DND-41 (cell line): ENCODE measurements around the gene AUTS2.

Experiments used
- ATAC-seq: fragments of 200-7000 bp; cut with Tn5 transposase; 3 replicates; pipeline ENCODE4 v1.9.1; 2021; ENCODE audit warnings: low read depth; ENCODE audit not compliant: insufficient read depth
- DNase-seq: peaks from one replicate; pipeline ENCODE4 v3.0.0-alpha.2; 2020
- H2AFZ ChIP-seq: 2 replicates; pipeline ENCODE4 v1.6.0; 2012; ENCODE audit warnings: low read depth, low read length
- H3K27ac ChIP-seq: 2 replicates; pipeline ENCODE4 v1.5.1; 2012; ENCODE audit warnings: low read length, inconsistent platforms
- H3K27me3 ChIP-seq: fragments of 200-600 bp; sonication (generic); 2 replicates; pipeline ENCODE4 v1.6.0; 2012; ENCODE audit warnings: low read length, mild to moderate bottlenecking, inconsistent platforms; ENCODE audit not compliant: insufficient read depth, poor library complexity
- H3K36me3 ChIP-seq: 2 replicates; pipeline ENCODE4 v1.5.1; 2012; ENCODE audit warnings: low read length, inconsistent platforms; ENCODE audit not compliant: insufficient read depth
- H3K4me1 ChIP-seq: 2 replicates; pipeline ENCODE4 v1.5.1; 2012; ENCODE audit warnings: mild to moderate bottlenecking, low read length; ENCODE audit not compliant: insufficient read depth
- H3K4me2 ChIP-seq: 2 replicates; pipeline ENCODE4 v1.6.0; 2012; ENCODE audit warnings: mild to moderate bottlenecking, moderate library complexity, low read length, inconsistent platforms; ENCODE audit not compliant: insufficient read depth
- H3K4me3 ChIP-seq, 2 experiments: fragments of 200-600 bp in 1 of 2; shearing (Covaris generic) in 1 of 2; 2 replicates each; pipeline ENCODE4 v1.5.1; 2012 to 2016; ENCODE audit warnings: inconsistent platforms in 2 of 2, low read length in 2 of 2, mild to moderate bottlenecking in 2 of 2, low read depth in 1 of 2, moderate library complexity in 1 of 2
- H3K79me2 ChIP-seq: 2 replicates; pipeline ENCODE4 v1.6.0; 2012; ENCODE audit warnings: low read length, inconsistent platforms; ENCODE audit not compliant: insufficient read depth
- H3K9ac ChIP-seq: 2 replicates; pipeline ENCODE4 v1.6.0; 2012; ENCODE audit warnings: low read depth, mild to moderate bottlenecking, inconsistent platforms, low read length, moderate library complexity
- H3K9me3 ChIP-seq: 2 replicates; pipeline ENCODE4 v1.5.1; 2012; ENCODE audit warnings: low read length, moderate library complexity, mild to moderate bottlenecking, inconsistent platforms; ENCODE audit not compliant: insufficient read depth, severe bottlenecking
- H4K20me1 ChIP-seq: 2 replicates; pipeline ENCODE4 v1.6.0; 2012; ENCODE audit warnings: low read length; ENCODE audit not compliant: insufficient read depth
- CTCF ChIP-seq: IDR thresholded peaks from 2 replicates; pipeline ENCODE4 v1.5.1; 2012; ENCODE audit warnings: borderline replicate concordance, low read length, moderate library complexity, mild to moderate bottlenecking; ENCODE audit not compliant: poor library complexity, severe bottlenecking; ENCODE audit errors: extremely low read depth
- EZH2 ChIP-seq: IDR thresholded peaks from 3 replicates; pipeline ENCODE4 v1.6.1; 2012; ENCODE audit warnings: borderline replicate concordance, low read depth, mild to moderate bottlenecking, moderate library complexity, low read length, inconsistent platforms; ENCODE audit not compliant: severe bottlenecking

AUTS2 gene

GRCh38 chr7:69910150-69910549 lies 311.9 kb downstream of the AUTS2 start:
- no peaks in the 10 kb centered on the region for H3K27me3 ChIP-seq
- no peak overlapping the region for H3K9ac ChIP-seq
- H3K36me3 ChIP-seq, result peaks cover 18% of the 10 kb centered on the region
- no peak overlapping the region for H3K27ac ChIP-seq
- H2AFZ ChIP-seq, result no peak overlapping the region
- peaks cover 31% of the 10 kb centered on the region for H3K79me2 ChIP-seq
- H3K9me3 ChIP-seq, result peaks cover 23% of the 10 kb centered on the region
- no peak overlapping the region for H3K4me3 ChIP-seq
- H3K4me1 ChIP-seq, result peaks cover 39% of the 10 kb centered on the region
- ATAC-seq (no peak), DNase-seq (no peak)
- H4K20me1 ChIP-seq, result no peaks in the 10 kb centered on the region
- H3K4me2 ChIP-seq, result no peak overlapping the region
- TF ChIP-seq CTCF (no peak), EZH2 (no peak)

- Histone ChIP-seq H3K9ac (no peak overlapping the region), H2AFZ (no peak overlapping the region), H3K27me3 (no peaks in the 10 kb centered on the region), H3K4me3 (no peak overlapping the region), H4K20me1 (no peaks in the 10 kb centered on the region), H3K27ac (no peak overlapping the region), H3K4me2 (no peak overlapping the region), H3K36me3 (peaks cover 18% of the 10 kb centered on the region), H3K79me2 (peaks cover 31% of the 10 kb centered on the region), H3K9me3 (peaks cover 23% of the 10 kb centered on the region), H3K4me1 (peaks cover 35% of the 10 kb centered on the region)
- DNase-seq, result no peak
- TF ChIP-seq CTCF, result no peak
- no peak for TF ChIP-seq EZH2
- no peak for ATAC-seq
These were observed 313.1 kb downstream of the AUTS2 start for GRCh38 chr7:69911337-69911736.

GRCh38 chr7:69912141-69912540 lies 313.9 kb downstream of the AUTS2 start:
- ATAC-seq (no peak), DNase-seq (no peak)
- H2AFZ ChIP-seq, result no peak overlapping the region
- no peak overlapping the region for H3K4me2 ChIP-seq
- H3K4me3 ChIP-seq, result no peak overlapping the region
- H3K27ac ChIP-seq, result no peak overlapping the region
- H3K9me3 ChIP-seq, result peaks cover 23% of the 10 kb centered on the region
- H3K4me1 ChIP-seq, result peaks cover 31% of the 10 kb centered on the region
- TF ChIP-seq EZH2, result no peak
- peaks cover 18% of the 10 kb centered on the region for H3K36me3 ChIP-seq
- no peaks in the 10 kb centered on the region for H4K20me1 ChIP-seq
- no peak overlapping the region for H3K9ac ChIP-seq
- no peaks in the 10 kb centered on the region for H3K27me3 ChIP-seq
- peaks cover 31% of the 10 kb centered on the region for H3K79me2 ChIP-seq

GRCh38 chr7:69912846-69913245 lies 314.6 kb downstream of the AUTS2 start:
- Histone ChIP-seq H3K9me3 (peaks cover 23% of the 10 kb centered on the region), H4K20me1 (no peaks in the 10 kb centered on the region), H3K27me3 (no peaks in the 10 kb centered on the region), H3K79me2 (peaks cover 34% of the 10 kb centered on the region), H3K4me3 (no peak overlapping the region), H3K9ac (no peak overlapping the region), H3K4me1 (peaks cover 24% of the 10 kb centered on the region), H3K4me2 (no peak overlapping the region), H2AFZ (no peak overlapping the region), H3K27ac (no peak overlapping the region), H3K36me3 (peaks cover 18% of the 10 kb centered on the region)
- no peak for DNase-seq
- TF ChIP-seq CTCF (no peak), EZH2 (no peak)
- ATAC-seq, result no peak
